Right ventricle myocardium superior (tissue), 1 donor: ENCODE data around the gene TCP11. TPM values are rescaled to one million over a fixed set of nuclear protein-coding genes. Genes with fewer than 3 reads are reported as not detected.

Experiments
- ATAC-seq: fragments of 200-7000 bp; cut with Tn5 transposase; one replicate; pipeline ENCODE4 v1.9.1; 2020; ENCODE audit warnings: mild to moderate bottlenecking; ENCODE audit not compliant: poor library complexity
- DNase-seq: peaks from one replicate; pipeline ENCODE4 v3.0.0-alpha.2; 2020
- intact Hi-C: fragments of 100-400 bp; cut with DNase I; formaldehyde crosslinking; loops from one replicate; pipeline ENCODE4 v1.11.2; 2022
- long read RNA-seq: library from polyadenylated mRNA; unstranded; transcript quantifications from one replicate; pipeline ENCODE4 v2.0.0, GENCODE V29; 2021
- total RNA-seq: library from RNA; stranded (reverse); fragmentation: NEBNext Ultra II Directional; extraction: Animal tissue kit (Norgen Biotek cat#: 25700); gene quantifications from one replicate; pipeline ENCODE4 v1.2.1, GENCODE V29; 2021
- donor health status: DM: no; HTN: yes; CAD: no; lungs with severe emphysema.

TCP11 gene
- not detected for total RNA-seq
- long read RNA-seq: 0 reads

GRCh38 chr6:35141007-35141655 lies at the start of gene TCP11:
TCP11 (minus strand) TSS chr6:35141339; CDS start chr6:35140870, 469 bp downstream.
- DNase-seq: peak; percentile 51
- peak; percentile 40 for ATAC-seq
- intact Hi-C loops: loop anchor here (10.0 kb wide), 1 partner anchor 266 kb away; no protein-coding TSS in a partner anchor

GRCh38 chr6:35190306-35190705 lies 49.2 kb upstream of the TCP11 start:
- DNase-seq: no peak
- intact Hi-C loops: no loop called here
- no peak for ATAC-seq

- intact Hi-C loops: no loop called here
- ATAC-seq: no peak
Observed at GRCh38 chr6:35188886-35189285, 47.7 kb upstream of the TCP11 start.

GRCh38 chr6:35186571-35186970 lies 45.4 kb upstream of the TCP11 start:
- no peak for ATAC-seq
- intact Hi-C loops: no loop called here
- no peak for DNase-seq

More at GRCh38 chr6:35188886-35189285, 47.7 kb upstream of the TCP11 start:
- DNase-seq: no peak

GRCh38 chr6:35185971-35186370 lies 44.8 kb upstream of the TCP11 start:
- intact Hi-C loops: no loop called here
- DNase-seq (no peak), ATAC-seq (no peak)

GRCh38 chr6:35185302-35185681 lies 44.2 kb upstream of the TCP11 start:
- peak; percentile 77 for ATAC-seq
- intact Hi-C loops: no loop called here
- peak; percentile 75 for DNase-seq

- intact Hi-C loops: no loop called here
- ATAC-seq (no peak), DNase-seq (no peak)
Observed at GRCh38 chr6:35184580-35185301, 43.6 kb upstream of the TCP11 start.

GRCh38 chr6:35183935-35184334 lies 42.8 kb upstream of the TCP11 start:
- ATAC-seq (no peak), DNase-seq (no peak)
- intact Hi-C loops: no loop called here

- DNase-seq (no peak), ATAC-seq (peak; percentile 51)
- intact Hi-C loops: no loop called here
Observed at GRCh38 chr6:35183281-35183680, 42.1 kb upstream of the TCP11 start.

GRCh38 chr6:35181933-35182612 lies 40.9 kb upstream of the TCP11 start:
- intact Hi-C loops: no loop called here
- ATAC-seq (peak; percentile 41), DNase-seq (peak; percentile 78)

GRCh38 chr6:35181308-35181932 lies 40.3 kb upstream of the TCP11 start:
- intact Hi-C loops: no loop called here
- ATAC-seq (peak; percentile 42), DNase-seq (no peak)

- DNase-seq (no peak), ATAC-seq (no peak)
- intact Hi-C loops: no loop called here
Observed at GRCh38 chr6:35179901-35180535, 38.9 kb upstream of the TCP11 start.

GRCh38 chr6:35178932-35179832 lies 38.0 kb upstream of the TCP11 start:
- DNase-seq: no peak
- no peak for ATAC-seq
- intact Hi-C loops: no loop called here

GRCh38 chr6:35178012-35178411 lies 36.9 kb upstream of the TCP11 start:
- ATAC-seq (no peak), DNase-seq (no peak)
- intact Hi-C loops: no loop called here

- DNase-seq (no peak), ATAC-seq (no peak)
- intact Hi-C loops: no loop called here
Observed at GRCh38 chr6:35177596-35177995, 36.5 kb upstream of the TCP11 start.

- ATAC-seq: no peak
- intact Hi-C loops: no loop called here
- DNase-seq: no peak
Observed at GRCh38 chr6:35177157-35177556, 36.0 kb upstream of the TCP11 start.

- no peak for ATAC-seq
- no peak for DNase-seq
- intact Hi-C loops: no loop called here
Observed at GRCh38 chr6:35176301-35177024, 35.3 kb upstream of the TCP11 start.
